HepG2 (cell line): ENCODE data around the gene ST6GALNAC3.

Experiments used
- BORCS8-MEF2B ChIP-seq: sonication (generic); formaldehyde crosslinking; IDR thresholded peaks from 2 replicates; pipeline ENCODE4 v1.8.0; 2022; ENCODE audit warnings: mild to moderate bottlenecking, missing genetic modification reagents
- CHD2 ChIP-seq: IDR thresholded peaks from 2 replicates; pipeline ENCODE4 v1.6.1; 2011; ENCODE audit warnings: low read depth, low read length, improper control_type of control experiment
- KLF13 ChIP-seq: sonication (generic); formaldehyde crosslinking; IDR thresholded peaks from 2 replicates; pipeline ENCODE4 v1.4.0; 2020; ENCODE audit warnings: mild to moderate bottlenecking, missing genetic modification reagents
- NFIC ChIP-seq: IDR thresholded peaks from 2 replicates; pipeline ENCODE4 v1.6.1; 2012; ENCODE audit warnings: mild to moderate bottlenecking, low read length, inconsistent platforms
- PITX1 ChIP-seq: sonication (generic); formaldehyde crosslinking; IDR thresholded peaks from 2 replicates; pipeline ENCODE4 v1.5.1; 2020; ENCODE audit warnings: mild to moderate bottlenecking, missing genetic modification reagents
- RAD51 ChIP-seq: fragments of 450-650 bp; IDR thresholded peaks from 2 replicates; pipeline ENCODE4 v1.6.1; 2016; ENCODE audit warnings: borderline replicate concordance
- TRIM24 ChIP-seq: sonication (generic); formaldehyde crosslinking; IDR thresholded peaks from 2 replicates; pipeline ENCODE4 v1.8.0; 2022; ENCODE audit warnings: mild to moderate bottlenecking, missing genetic modification reagents
- ZNF740 ChIP-seq: sonication (generic); formaldehyde crosslinking; IDR thresholded peaks from 2 replicates; pipeline ENCODE4 v1.4.0; 2020; ENCODE audit warnings: missing genetic modification reagents
- ZSCAN20 ChIP-seq: sonication (generic); formaldehyde crosslinking; IDR thresholded peaks from 2 replicates; pipeline ENCODE4 v1.4.0; 2020; ENCODE audit warnings: missing genetic modification reagents, mild to moderate bottlenecking, borderline replicate concordance
- TF ChIP-seq, protein P1 (sequence below): sonication (generic); formaldehyde crosslinking; IDR thresholded peaks from 2 replicates; pipeline ENCODE4 v1.5.0; 2020; ENCODE audit warnings: mild to moderate bottlenecking, missing genetic modification reagents, moderate library complexity

- TF ChIP-seq KLF13 (CRISPR knock-in tag) (no peak), NFIC (no peak), PITX1 (CRISPR knock-in tag) (no peak), ZSCAN20 (CRISPR knock-in tag) (no peak), TRIM24 (CRISPR knock-in tag) (no peak), BORCS8-MEF2B (CRISPR knock-in tag) (no peak), ZNF740 (CRISPR knock-in tag) (no peak), RAD51 (no peak), CHD2 (no peak)
- TF ChIP-seq, protein P1, sequence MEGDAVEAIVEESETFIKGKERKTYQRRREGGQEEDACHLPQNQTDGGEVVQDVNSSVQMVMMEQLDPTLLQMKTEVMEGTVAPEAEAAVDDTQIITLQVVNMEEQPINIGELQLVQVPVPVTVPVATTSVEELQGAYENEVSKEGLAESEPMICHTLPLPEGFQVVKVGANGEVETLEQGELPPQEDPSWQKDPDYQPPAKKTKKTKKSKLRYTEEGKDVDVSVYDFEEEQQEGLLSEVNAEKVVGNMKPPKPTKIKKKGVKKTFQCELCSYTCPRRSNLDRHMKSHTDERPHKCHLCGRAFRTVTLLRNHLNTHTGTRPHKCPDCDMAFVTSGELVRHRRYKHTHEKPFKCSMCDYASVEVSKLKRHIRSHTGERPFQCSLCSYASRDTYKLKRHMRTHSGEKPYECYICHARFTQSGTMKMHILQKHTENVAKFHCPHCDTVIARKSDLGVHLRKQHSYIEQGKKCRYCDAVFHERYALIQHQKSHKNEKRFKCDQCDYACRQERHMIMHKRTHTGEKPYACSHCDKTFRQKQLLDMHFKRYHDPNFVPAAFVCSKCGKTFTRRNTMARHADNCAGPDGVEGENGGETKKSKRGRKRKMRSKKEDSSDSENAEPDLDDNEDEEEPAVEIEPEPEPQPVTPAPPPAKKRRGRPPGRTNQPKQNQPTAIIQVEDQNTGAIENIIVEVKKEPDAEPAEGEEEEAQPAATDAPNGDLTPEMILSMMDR (CRISPR knock-in tag) = no peak
Observed at GRCh38 chr1:76302711-76303339, 228.3 kb downstream of the ST6GALNAC3 start.
